Smooth muscle cell (in vitro differentiated cells): Measurements from ENCODE around the gene PSME3. TPM values are rescaled to one million over a fixed set of nuclear protein-coding genes. Genes with fewer than 3 reads are reported as not detected.

Experiments used
- DNase-seq: peaks from one replicate; lab custom pipeline; 2025; ENCODE audit not compliant: unreplicated experiment; lab: John Stamatoyannopoulos, UW
- H2AFZ ChIP-seq: fragments of 200-600 bp; sonication (generic); 2 replicates; pipeline ENCODE4 v1.6.0; 2016; ENCODE audit warnings: antibody characterized with exemption, low read depth, mild to moderate bottlenecking
- H3F3A ChIP-seq: fragments of 200-600 bp; sonication (generic); 2 replicates; pipeline ENCODE4 v1.6.0; 2017; ENCODE audit warnings: antibody characterized with exemption, low read depth
- H3K27ac ChIP-seq: fragments of 200-600 bp; sonication (generic); 2 replicates; pipeline ENCODE4 v1.5.1; 2016; ENCODE audit warnings: low read depth, mild to moderate bottlenecking
- H3K27me3 ChIP-seq: fragments of 200-600 bp; sonication (generic); 2 replicates; pipeline ENCODE4 v1.6.1; 2016; ENCODE audit warnings: low read depth, mild to moderate bottlenecking
- H3K36me3 ChIP-seq: fragments of 200-600 bp; sonication (generic); 2 replicates; pipeline ENCODE4 v1.5.1; 2016; ENCODE audit warnings: low read depth
- H3K4me1 ChIP-seq: fragments of 200-600 bp; sonication (generic); 2 replicates; pipeline ENCODE4 v1.5.1; 2016; ENCODE audit warnings: low read depth
- H3K4me2 ChIP-seq: fragments of 200-600 bp; sonication (generic); 2 replicates; pipeline ENCODE4 v1.6.0; 2016; ENCODE audit warnings: mild to moderate bottlenecking
- H3K4me3 ChIP-seq: fragments of 200-600 bp; sonication (generic); 2 replicates; pipeline ENCODE4 v1.5.1; 2016; ENCODE audit warnings: mild to moderate bottlenecking
- H3K79me2 ChIP-seq: fragments of 200-600 bp; sonication (generic); 2 replicates; pipeline ENCODE4 v1.6.0; 2016; ENCODE audit warnings: low read depth, mild to moderate bottlenecking
- H3K9ac ChIP-seq: fragments of 200-600 bp; sonication (generic); 2 replicates; pipeline ENCODE4 v1.6.0; 2016; ENCODE audit warnings: low read depth
- H3K9me3 ChIP-seq: fragments of 200-600 bp; sonication (generic); replicated peaks from 2 replicates; pipeline ENCODE4 v1.5.1; 2016; ENCODE audit warnings: low read depth
- H4K20me1 ChIP-seq: fragments of 200-600 bp; sonication (generic); 2 replicates; pipeline ENCODE4 v1.6.0; 2016; ENCODE audit warnings: low read depth
- CTCF ChIP-seq: fragments of 200-600 bp; sonication (generic); IDR thresholded peaks from 2 replicates; pipeline ENCODE4 v1.5.1; 2017; ENCODE audit warnings: borderline replicate concordance, mild to moderate bottlenecking, antibody characterized with exemption; ENCODE audit not compliant: insufficient read depth, poor library complexity, severe bottlenecking
- WGBS: methylation state at CpG from one replicate; pipeline ENCODE4 v1.1.7; 2016; ENCODE audit warnings: low lambda C conversion rate; 5-methylcytosine and 5-hydroxymethylcytosine counted together
- polyA plus RNA-seq: library from polyadenylated mRNA; unstranded; fragments of >200 nt; fragmentation: Nextera tagmentation; extraction: Ambion mirVana; gene quantifications from 2 replicates; pipeline ENCODE4 v1.2.1, GENCODE V29; 2016
- total RNA-seq: library from RNA; depleted of rRNA; stranded (reverse); fragments of >200 nt; gene quantifications from 2 replicates; pipeline ENCODE4 v1.2.3, GENCODE V29; 2014

PSME3 gene
- total and polyA plus RNA-seq, 2 experiments from 2014 or later: 67.1 to 85.3 TPM

GRCh38 chr17:42841975-42842685 is 8.9 kb downstream of the PSME3 start:
- WGBS: 92% methylated on average over 11 of the region's 11 CpGs
- H3K36me3 ChIP-seq: peaks cover 10% of the 10 kb centered on the region

GRCh38 chr17:42843358-42843934 is 10.2 kb downstream of the PSME3 start:
- 68% methylated on average over 6 of the region's 6 CpGs for WGBS
- no peaks in the 10 kb centered on the region for H3K4me1 ChIP-seq
- H3F3A ChIP-seq: peaks cover 6% of the 10 kb centered on the region
- H3K79me2 ChIP-seq: no peaks in the 10 kb centered on the region
- H3K27ac ChIP-seq: no peak overlapping the region
- H3K4me3 ChIP-seq: no peak overlapping the region
- no peak for DNase-seq
- no peak overlapping the region for H2AFZ ChIP-seq
- peaks cover 10% of the 10 kb centered on the region for H3K36me3 ChIP-seq
- H4K20me1 ChIP-seq: peaks cover 6% of the 10 kb centered on the region
- H3K27me3 ChIP-seq: no peaks in the 10 kb centered on the region
- H3K9me3 ChIP-seq: no peaks in the 10 kb centered on the region
- no peak overlapping the region for H3K4me2 ChIP-seq
- peak; percentile 94 for TF ChIP-seq CTCF
- H3K9ac ChIP-seq: no peak overlapping the region

More at GRCh38 chr17:42841975-42842685, 8.9 kb downstream of the PSME3 start:
- no peak for DNase-seq
- no peak for TF ChIP-seq CTCF
- Histone ChIP-seq H3K27me3 (no peaks in the 10 kb centered on the region), H3K27ac (no peak overlapping the region), H4K20me1 (peaks cover 5% of the 10 kb centered on the region), H2AFZ (no peak overlapping the region), H3K9me3 (no peaks in the 10 kb centered on the region), H3K4me3 (no peak overlapping the region), H3F3A (peaks cover 6% of the 10 kb centered on the region), H3K4me2 (no peak overlapping the region), H3K4me1 (no peaks in the 10 kb centered on the region), H3K9ac (no peak overlapping the region), H3K79me2 (no peaks in the 10 kb centered on the region)

GRCh38 chr17:42844271-42844670 is 11.1 kb downstream of the PSME3 start, which contains the start of gene AOC2:
AOC2 (plus strand) TSS chr17:42844580; CDS start chr17:42844627, 47 bp downstream.
- no peaks in the 10 kb centered on the region for H3K27me3 ChIP-seq
- peaks cover 6% of the 10 kb centered on the region for H4K20me1 ChIP-seq
- no peak for DNase-seq
- no peaks in the 10 kb centered on the region for H3K4me1 ChIP-seq
- peaks cover 6% of the 10 kb centered on the region for H3F3A ChIP-seq
- no peak within 1 kb of the TSS for H3K4me3 ChIP-seq
- 99% methylated on average over 4 of the region's 4 CpGs for WGBS
- no peaks in the 10 kb centered on the region for H3K9me3 ChIP-seq
- no peak within 1 kb of the TSS for H3K27ac ChIP-seq
- no peak for TF ChIP-seq CTCF
- H3K4me2 ChIP-seq: no peak within 1 kb of the TSS
- H3K36me3 ChIP-seq: peaks cover 10% of the 10 kb centered on the region
- no peaks in the 10 kb centered on the region for H3K79me2 ChIP-seq
- H2AFZ ChIP-seq: no peak within 1 kb of the TSS
- no peak within 1 kb of the TSS for H3K9ac ChIP-seq
